ENCODE data around the gene MRPL32.

- TF ChIP-seq POLR2A (IDR thresholded peaks at IDR 0.05) (no peak), CTCF (IDR thresholded peaks at IDR 0.05) (no peak)
These were observed 20.4 kb upstream of the MRPL32 start, which contains the start of gene C7orf25 for GRCh38 chr7:42911454-42912447.

Data from breast epithelium (tissue), 3 donors.